Calu3 (cell line): Measurements from ENCODE around the gene SLC17A4. TPM values are rescaled to one million over a fixed set of nuclear protein-coding genes. Genes with fewer than 3 reads are reported as not detected.

Experiments
- BruUV-seq: library from RNA; stranded (reverse); fragments of 400-500 nt; replicated peaks from 2 replicates; lab custom pipeline; 2021; lab: Mats Ljungman, UMichigan
- CTCF ChIA-PET: fragments of 300-600 bp; sonication (Branson Sonifier 250); formaldehyde crosslinking; loops from one replicate; lab custom pipeline; 2022; ENCODE audit warnings: antibody characterized with exemption; lab: Charles Lee
- DNase-seq: peaks from one replicate; pipeline ENCODE4 v3.0.0; 2022
- H3K27ac Mint-ChIP-seq: one replicate; pipeline ENCODE4 v1.8.0; 2022; ENCODE audit warnings: mixed read lengths; ENCODE audit not compliant: unreplicated experiment
- H3K27me3 Mint-ChIP-seq: one replicate; pipeline ENCODE4 v1.8.0; 2022; ENCODE audit warnings: mixed read lengths; ENCODE audit not compliant: unreplicated experiment
- H3K36me3 Mint-ChIP-seq: one replicate; pipeline ENCODE4 v1.8.0; 2022; ENCODE audit warnings: mild to moderate bottlenecking, moderate library complexity, mixed read lengths; ENCODE audit not compliant: insufficient read depth, unreplicated experiment
- H3K4me1 Mint-ChIP-seq: one replicate; pipeline ENCODE4 v1.8.0; 2022; ENCODE audit warnings: mild to moderate bottlenecking, low read depth, mixed read lengths; ENCODE audit not compliant: unreplicated experiment
- H3K4me3 Mint-ChIP-seq: one replicate; pipeline ENCODE4 v1.8.0; 2022; ENCODE audit warnings: mild to moderate bottlenecking, low read depth, moderate library complexity, mixed read lengths; ENCODE audit not compliant: unreplicated experiment
- H3K9me3 Mint-ChIP-seq: one replicate; pipeline ENCODE4 v1.8.0; 2022; ENCODE audit warnings: low read depth, mixed read lengths; ENCODE audit not compliant: unreplicated experiment
- intact Hi-C: fragments of 100-400 bp; cut with micrococcal nuclease; formaldehyde crosslinking; loops from one replicate; pipeline ENCODE4 v1.10.0; 2022; ENCODE audit not compliant: unreplicated experiment
- total RNA-seq: library from RNA; stranded (reverse); gene quantifications from 2 replicates; pipeline ENCODE4 v1.2.3, GENCODE V29; 2022
- TF ChIP-seq, protein P1 (sequence below): fragments of 200-600 bp; IDR thresholded peaks from one replicate; pipeline ENCODE4 v1.8.0; 2022; ENCODE audit warnings: antibody characterized with exemption; ENCODE audit not compliant: unreplicated experiment

Gene SLC17A4
- total RNA-seq, 1 experiment from 2014 or later: 1.9 TPM

DNA sequence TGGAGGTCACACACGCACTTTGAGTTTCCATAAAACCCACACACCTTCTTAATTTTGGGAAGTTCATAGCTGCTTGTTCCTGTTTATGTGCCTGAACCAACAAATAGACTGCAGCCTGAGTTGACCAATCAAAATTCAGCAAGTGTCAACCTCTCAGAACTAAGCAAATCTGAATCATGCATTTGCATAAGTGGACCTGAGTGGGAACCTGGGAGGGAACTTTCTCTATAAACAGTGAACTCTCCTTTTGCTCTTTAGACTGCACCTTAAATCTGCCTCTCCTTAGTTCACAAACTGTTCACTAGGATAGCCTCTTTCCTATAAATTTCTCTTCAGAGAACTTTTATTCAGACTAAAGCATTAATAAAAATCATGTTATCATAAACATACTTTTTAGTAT, 39.4 kb downstream of the SLC17A4 start:
- Mint-ChIP-seq H3K27ac (no peak overlapping the region), H3K27me3 (no peaks in the 10 kb centered on the region), H3K36me3 (no peaks in the 10 kb centered on the region), H3K4me1 (no peaks in the 10 kb centered on the region), H3K9me3 (peaks cover 2% of the 10 kb centered on the region), H3K4me3 (no peak overlapping the region)
- BruUV-seq: no TSS peak
- DNase-seq: no peak
- CTCF ChIA-PET: no interaction called here
- TF ChIP-seq, protein P1, sequence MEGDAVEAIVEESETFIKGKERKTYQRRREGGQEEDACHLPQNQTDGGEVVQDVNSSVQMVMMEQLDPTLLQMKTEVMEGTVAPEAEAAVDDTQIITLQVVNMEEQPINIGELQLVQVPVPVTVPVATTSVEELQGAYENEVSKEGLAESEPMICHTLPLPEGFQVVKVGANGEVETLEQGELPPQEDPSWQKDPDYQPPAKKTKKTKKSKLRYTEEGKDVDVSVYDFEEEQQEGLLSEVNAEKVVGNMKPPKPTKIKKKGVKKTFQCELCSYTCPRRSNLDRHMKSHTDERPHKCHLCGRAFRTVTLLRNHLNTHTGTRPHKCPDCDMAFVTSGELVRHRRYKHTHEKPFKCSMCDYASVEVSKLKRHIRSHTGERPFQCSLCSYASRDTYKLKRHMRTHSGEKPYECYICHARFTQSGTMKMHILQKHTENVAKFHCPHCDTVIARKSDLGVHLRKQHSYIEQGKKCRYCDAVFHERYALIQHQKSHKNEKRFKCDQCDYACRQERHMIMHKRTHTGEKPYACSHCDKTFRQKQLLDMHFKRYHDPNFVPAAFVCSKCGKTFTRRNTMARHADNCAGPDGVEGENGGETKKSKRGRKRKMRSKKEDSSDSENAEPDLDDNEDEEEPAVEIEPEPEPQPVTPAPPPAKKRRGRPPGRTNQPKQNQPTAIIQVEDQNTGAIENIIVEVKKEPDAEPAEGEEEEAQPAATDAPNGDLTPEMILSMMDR: no peak
- intact Hi-C loops: no loop called here

DNA sequence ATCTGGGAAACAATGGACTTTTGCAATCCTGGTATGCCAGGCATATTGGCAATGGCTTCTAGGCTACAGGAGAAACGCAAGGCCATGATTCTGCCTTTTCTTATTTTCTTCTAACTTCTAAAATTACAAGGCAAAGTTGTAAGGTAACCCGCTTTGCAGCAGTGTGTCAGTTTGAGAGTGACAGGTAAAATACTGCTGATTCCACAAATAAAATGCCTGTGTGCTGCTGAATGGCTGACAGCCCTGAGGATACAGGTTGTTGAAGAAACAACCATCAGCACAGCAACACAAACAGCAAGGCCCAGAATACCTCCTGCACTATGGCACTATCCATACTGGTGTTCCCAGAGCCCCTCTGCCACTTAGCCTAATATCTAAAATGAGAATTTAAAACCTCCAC, 40.2 kb downstream of the SLC17A4 start:
- intact Hi-C loops: no loop called here
- DNase-seq: no peak
- TF ChIP-seq, protein P1: no peak
- CTCF ChIA-PET: no interaction called here
- Mint-ChIP-seq H3K27ac (no peak overlapping the region), H3K9me3 (peaks cover 2% of the 10 kb centered on the region), H3K36me3 (no peaks in the 10 kb centered on the region), H3K4me1 (no peaks in the 10 kb centered on the region), H3K27me3 (no peaks in the 10 kb centered on the region), H3K4me3 (no peak overlapping the region)
- no TSS peak for BruUV-seq

DNA sequence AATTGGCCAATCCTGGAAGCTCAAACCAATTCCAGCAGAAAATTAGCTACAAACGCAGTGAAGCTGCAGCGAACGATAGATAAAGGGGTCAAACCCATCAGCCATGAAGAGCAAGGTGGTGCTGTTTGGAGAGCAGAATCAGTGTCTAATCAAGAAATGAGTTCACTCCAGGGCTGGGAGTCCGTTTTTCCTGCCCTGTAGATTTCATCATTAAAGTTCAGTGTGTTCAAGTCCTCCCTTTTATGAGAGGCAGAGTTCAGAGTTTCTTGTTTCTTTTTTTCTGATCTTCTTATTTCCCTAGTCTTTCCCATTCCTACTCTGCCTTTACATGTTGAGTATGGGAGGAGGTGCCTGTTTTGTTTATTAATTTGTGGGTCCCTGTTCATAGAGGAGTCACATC, 46.9 kb downstream of the SLC17A4 start:
- no peaks in the 10 kb centered on the region for H3K27me3 Mint-ChIP-seq

DNA sequence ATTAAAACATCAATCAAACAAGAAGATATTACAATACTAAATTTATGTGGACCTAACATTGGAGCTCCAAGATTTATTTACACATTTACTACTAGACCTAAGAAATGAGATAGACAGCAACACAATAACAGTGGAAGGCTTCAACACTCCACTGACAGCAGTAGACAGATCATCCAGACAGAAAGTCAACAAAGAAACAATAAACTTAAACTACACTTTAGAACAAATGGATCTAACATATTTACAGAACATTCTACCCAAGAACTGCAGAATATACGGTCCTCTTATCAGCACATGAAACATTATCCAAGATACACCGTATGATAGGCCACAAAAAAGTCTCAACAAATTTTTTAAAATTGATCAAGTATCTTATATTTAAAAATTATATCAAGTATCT, 50.3 kb downstream of the SLC17A4 start:
- BruUV-seq: no TSS peak
- TF ChIP-seq, protein P1: no peak

More for the DNA sequence above, 46.9 kb downstream of the SLC17A4 start:
- DNase-seq: no peak
- Mint-ChIP-seq H3K36me3 (no peaks in the 10 kb centered on the region), H3K4me1 (no peaks in the 10 kb centered on the region), H3K27ac (no peak overlapping the region), H3K9me3 (no peaks in the 10 kb centered on the region), H3K4me3 (no peak overlapping the region)
- no TSS peak for BruUV-seq
- intact Hi-C loops: no loop called here
- TF ChIP-seq, protein P1: no peak
- CTCF ChIA-PET: no interaction called here

More for the DNA sequence above, 50.3 kb downstream of the SLC17A4 start:
- Mint-ChIP-seq H3K9me3 (no peaks in the 10 kb centered on the region), H3K36me3 (no peaks in the 10 kb centered on the region), H3K4me1 (no peaks in the 10 kb centered on the region), H3K27me3 (no peaks in the 10 kb centered on the region), H3K4me3 (no peak overlapping the region), H3K27ac (no peak overlapping the region)
- CTCF ChIA-PET: interaction anchor here (0.6 to 0.8 kb wide), 2 partner anchors 137 to 333 kb away, joined by 3 read pairs; no protein-coding TSS in a partner anchor
- intact Hi-C loops: no loop called here
- DNase-seq: no peak
